ENCODE data around the gene LARGE2. TPM values are rescaled to one million over a fixed set of nuclear protein-coding genes. Genes with fewer than 3 reads are reported as not detected.

LARGE2 gene
- total RNA-seq, 4 donors from 2014 or later, result 27.2 to 47.4 (median 33.1) TPM

DNA sequence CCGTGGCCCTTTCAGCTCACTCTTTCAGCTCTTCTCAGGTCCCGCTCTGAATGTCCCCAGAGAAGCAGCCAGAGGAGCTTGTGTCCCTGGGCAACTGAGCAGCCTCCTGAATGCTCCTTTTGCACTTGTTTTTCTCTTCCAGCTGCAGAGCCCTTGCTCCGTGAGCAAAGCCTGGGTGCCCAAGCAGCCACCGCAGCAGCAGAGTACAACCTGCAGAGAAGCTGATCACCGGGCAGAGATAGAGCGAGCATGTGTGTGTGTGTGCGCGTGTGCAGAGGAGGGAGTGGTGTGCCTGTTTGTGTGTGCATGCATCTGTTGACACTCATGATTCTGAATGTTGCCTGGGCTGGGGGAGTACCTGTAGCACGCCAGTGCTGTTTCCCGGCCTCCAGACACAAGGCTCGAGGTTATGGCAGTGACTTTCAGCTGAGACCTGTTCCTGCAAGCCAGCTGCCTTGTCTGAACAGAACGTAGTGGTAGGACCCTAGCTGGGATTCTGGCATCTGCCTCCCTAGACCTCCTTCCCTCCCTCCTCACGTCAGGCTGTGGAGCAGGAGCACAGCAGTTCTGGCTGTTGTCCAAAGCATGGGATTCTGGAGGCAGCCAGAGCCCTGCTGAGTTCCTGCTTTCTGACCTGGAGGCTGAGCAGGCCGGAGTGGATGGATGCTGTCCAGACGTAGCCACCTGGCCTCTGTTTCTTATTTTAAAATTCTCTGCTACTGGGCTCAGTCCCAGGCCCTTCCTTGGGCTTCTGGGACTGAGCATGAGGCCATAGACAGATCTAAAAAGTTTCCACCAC lies 41.5 kb upstream of the LARGE2 start:
- WGBS, result 87% methylated on average over 15 of the region's 15 CpGs
- no peak overlapping the region for H3K27ac ChIP-seq
- no peaks in the 10 kb centered on the region for H3K27me3 ChIP-seq
- H3K36me3 ChIP-seq, result peaks cover 60% of the 10 kb centered on the region
- no peaks in the 10 kb centered on the region for H3K9me3 ChIP-seq
- H3K4me1 ChIP-seq, result peaks cover 7% of the 10 kb centered on the region
- TF ChIP-seq EP300 (IDR thresholded peaks at IDR 0.05) (no peak), POLR2AphosphoS5 (IDR thresholded peaks at IDR 0.05) (no peak), CTCF (IDR thresholded peaks at IDR 0.05) (no peak), POLR2A (IDR thresholded peaks at IDR 0.05) (no peak)
- no peak overlapping the region for H3K4me3 ChIP-seq
- DNase-seq (ENCODE audit: low spot score in 2 of 2), result no peak

DNA sequence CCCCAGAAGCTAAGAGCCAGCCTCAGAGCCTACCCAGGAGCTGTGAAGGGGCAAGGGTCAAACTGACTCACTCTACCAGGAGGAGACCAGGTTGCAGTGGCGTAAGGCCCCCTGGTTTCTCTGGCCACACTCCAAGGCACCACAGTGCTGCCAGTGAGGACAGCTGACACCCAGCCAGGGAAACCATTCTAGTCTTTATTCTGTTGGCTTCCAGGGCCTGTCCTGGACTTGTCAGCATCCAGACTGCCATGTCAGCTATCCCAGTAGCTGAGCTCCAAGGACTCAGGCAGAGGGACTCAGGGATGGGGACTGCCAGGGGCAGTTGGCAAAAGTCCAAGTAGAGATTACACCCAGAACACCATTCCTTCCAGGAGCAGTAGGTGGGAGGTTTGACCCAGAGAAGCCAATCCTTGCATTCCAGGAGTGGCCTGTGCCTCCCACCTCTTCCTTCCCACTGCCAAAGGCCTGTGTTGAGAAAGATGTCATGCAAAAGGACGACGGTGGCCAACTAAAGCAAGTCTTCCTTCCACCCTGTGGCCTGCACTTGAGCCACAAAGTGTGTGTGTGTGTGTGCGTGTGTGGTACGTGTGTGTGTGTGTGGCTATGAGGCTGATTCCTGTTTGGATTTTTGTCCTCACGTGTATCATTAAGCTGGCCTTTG lies 40.6 kb upstream of the LARGE2 start:
- TF ChIP-seq EP300 (IDR thresholded peaks at IDR 0.05) (no peak), POLR2A (IDR thresholded peaks at IDR 0.05) (no peak), CTCF (IDR thresholded peaks at IDR 0.05) (no peak), POLR2AphosphoS5 (IDR thresholded peaks at IDR 0.05) (no peak)
- 81% methylated on average over 6 of the region's 6 CpGs for WGBS
- Histone ChIP-seq H3K4me1 (peaks cover 11% of the 10 kb centered on the region), H3K27ac (no peak overlapping the region), H3K36me3 (peaks cover 52% of the 10 kb centered on the region), H3K4me3 (no peak overlapping the region), H3K27me3 (no peaks in the 10 kb centered on the region), H3K9me3 (no peaks in the 10 kb centered on the region)
- no peak for DNase-seq (ENCODE audit: low spot score in 2 of 2)

DNA sequence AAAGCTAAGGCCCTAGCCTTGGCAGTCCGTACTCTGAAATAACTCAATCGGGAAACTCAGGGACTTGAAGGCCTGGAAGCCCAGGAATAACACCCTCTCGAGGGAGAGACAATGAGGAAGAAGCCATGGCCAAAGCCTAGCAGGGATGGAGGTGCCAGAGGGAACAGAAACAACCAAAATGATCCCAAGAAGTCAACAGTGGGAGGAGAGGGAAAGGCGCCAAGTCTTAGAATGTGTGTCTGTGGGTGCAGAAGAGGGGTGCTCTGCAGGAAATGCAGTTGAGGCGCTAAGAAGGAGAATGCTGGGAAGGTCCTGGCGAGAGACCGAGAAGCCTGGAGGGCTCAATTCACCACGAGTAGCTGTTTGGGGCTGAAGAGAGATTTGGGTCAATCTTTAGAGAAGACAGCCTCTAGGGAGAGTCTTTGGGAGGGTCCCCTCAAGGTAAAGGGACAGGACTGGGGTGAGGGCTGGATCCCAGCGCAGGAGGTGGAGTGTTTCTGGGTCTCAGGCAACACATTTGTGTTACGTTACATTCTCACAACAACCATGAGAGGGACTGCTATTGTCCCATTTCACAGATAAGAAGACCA lies 37.8 kb upstream of the LARGE2 start:
- no peaks in the 10 kb centered on the region for H3K27me3 ChIP-seq
- no peak overlapping the region for H3K27ac ChIP-seq
- no peak for TF ChIP-seq EP300 (IDR thresholded peaks at IDR 0.05)
- no peak for TF ChIP-seq POLR2AphosphoS5 (IDR thresholded peaks at IDR 0.05)
- no peak for TF ChIP-seq POLR2A (IDR thresholded peaks at IDR 0.05)
- no peak for TF ChIP-seq CTCF (IDR thresholded peaks at IDR 0.05)
- no peaks in the 10 kb centered on the region for H3K9me3 ChIP-seq
- WGBS, result 80% methylated on average over 10 of the region's 10 CpGs
- peaks cover 30% of the 10 kb centered on the region for H3K36me3 ChIP-seq
- H3K4me1 ChIP-seq, result peaks cover 11% of the 10 kb centered on the region
- H3K4me3 ChIP-seq, result no peak overlapping the region
- no peak for DNase-seq (ENCODE audit: low spot score in 2 of 2)

GRCh38 chr11:45885274-45885920 lies 37.1 kb upstream of the LARGE2 start, which contains the start of gene MAPK8IP1:
MAPK8IP1 (plus strand) TSS chr11:45885651; CDS start chr11:45885821, 170 bp downstream.
- DNase-seq (ENCODE audit: low spot score in 2 of 2), result no peak
- Histone ChIP-seq H3K36me3 (peaks cover 23% of the 10 kb centered on the region), H3K27me3 (no peaks in the 10 kb centered on the region), H3K4me1 (peaks cover 11% of the 10 kb centered on the region), H3K9me3 (no peaks in the 10 kb centered on the region), H3K4me3 (peak within 1 kb of the TSS; percentile 60), H3K27ac (no peak within 1 kb of the TSS)
- TF ChIP-seq CTCF (IDR thresholded peaks at IDR 0.05) (no peak), POLR2A (IDR thresholded peaks at IDR 0.05) (no peak), POLR2AphosphoS5 (IDR thresholded peaks at IDR 0.05) (no peak), EP300 (IDR thresholded peaks at IDR 0.05) (no peak)
- 12% methylated on average over 5 of the region's 73 CpGs for WGBS

Measured in suprapubic skin (tissue), 4 donors.